GM12878 (cell line): ENCODE results near the gene SHCBP1L.

ENCODE experiments used
- CTCF ChIP-seq, 3 experiments: IDR thresholded peaks in 2 of 3; conservative IDR thresholded peaks in 1 of 3; 2 replicates each; pipeline ENCODE4 v1.5.1; 2011; ENCODE audit warnings: low read depth in 3 of 3, low read length in 3 of 3, mild to moderate bottlenecking in 3 of 3, control low read depth in 2 of 3, moderate library complexity in 2 of 3, inconsistent platforms in 1 of 3, mixed read lengths in 1 of 3; ENCODE audit not compliant: control insufficient read depth in 2 of 3, insufficient read depth in 1 of 3; ENCODE audit errors: extremely low read depth in 1 of 3
- JUNB ChIP-seq: IDR thresholded peaks from 2 replicates; pipeline ENCODE4 v1.6.1; 2016; ENCODE audit warnings: antibody characterized with exemption, mild to moderate bottlenecking
- NFIC ChIP-seq: IDR thresholded peaks from 2 replicates; pipeline ENCODE4 v1.6.1; 2012; ENCODE audit warnings: low read depth, mild to moderate bottlenecking, inconsistent platforms, low read length, moderate library complexity
- POLR2AphosphoS5 ChIP-seq: IDR thresholded peaks from 2 replicates; pipeline ENCODE4 v1.6.1; 2011; ENCODE audit warnings: mild to moderate bottlenecking, low read length, inconsistent platforms
- RAD51 ChIP-seq: fragments of 450-650 bp; IDR thresholded peaks from 2 replicates; pipeline ENCODE4 v1.6.1; 2016; ENCODE audit warnings: moderate library complexity, mild to moderate bottlenecking, inconsistent platforms
- RFX5 ChIP-seq: IDR thresholded peaks from 2 replicates; pipeline ENCODE4 v1.6.1; 2011; ENCODE audit warnings: low read depth, low read length, improper control_type of control experiment
- ZNF274 ChIP-seq: IDR thresholded peaks from one replicate; pipeline ENCODE4 v1.8.0; 2011; ENCODE audit not compliant: insufficient read length, insufficient read depth
- TF ChIP-seq, protein P1 (sequence below): fragments of 450-650 bp; IDR thresholded peaks from 2 replicates; pipeline ENCODE4 v1.6.1; 2014; ENCODE audit warnings: mild to moderate bottlenecking
- TF ChIP-seq, protein P2 (sequence below): IDR thresholded peaks from 2 replicates; pipeline ENCODE4 v1.6.1; 2012; ENCODE audit warnings: low read depth, low read length, improper control_type of control experiment

DNA sequence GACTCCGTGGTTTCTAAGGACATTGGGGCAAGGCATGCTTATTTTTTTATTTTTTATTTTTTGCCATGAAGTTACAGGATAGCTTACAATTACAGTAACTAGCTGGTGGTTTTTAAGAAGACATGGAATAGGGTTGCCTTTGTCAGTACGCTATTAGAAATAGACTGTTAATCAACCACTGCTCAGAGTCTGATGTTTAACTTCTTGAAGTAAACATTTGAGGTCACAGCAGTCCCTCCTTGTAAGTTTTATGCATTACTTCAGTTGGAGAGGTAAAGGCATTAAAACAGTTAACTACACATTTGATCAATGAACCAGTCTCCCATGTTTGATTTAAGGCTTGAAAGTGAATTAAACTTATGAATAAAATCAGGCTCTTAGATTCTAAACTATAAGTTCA is 19.3 kb upstream of the SHCBP1L start:
- no peak for TF ChIP-seq NFIC
- no peak for TF ChIP-seq RAD51
- TF ChIP-seq RFX5, result no peak
- TF ChIP-seq, protein P1, sequence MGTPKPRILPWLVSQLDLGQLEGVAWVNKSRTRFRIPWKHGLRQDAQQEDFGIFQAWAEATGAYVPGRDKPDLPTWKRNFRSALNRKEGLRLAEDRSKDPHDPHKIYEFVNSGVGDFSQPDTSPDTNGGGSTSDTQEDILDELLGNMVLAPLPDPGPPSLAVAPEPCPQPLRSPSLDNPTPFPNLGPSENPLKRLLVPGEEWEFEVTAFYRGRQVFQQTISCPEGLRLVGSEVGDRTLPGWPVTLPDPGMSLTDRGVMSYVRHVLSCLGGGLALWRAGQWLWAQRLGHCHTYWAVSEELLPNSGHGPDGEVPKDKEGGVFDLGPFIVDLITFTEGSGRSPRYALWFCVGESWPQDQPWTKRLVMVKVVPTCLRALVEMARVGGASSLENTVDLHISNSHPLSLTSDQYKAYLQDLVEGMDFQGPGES, result no peak
- TF ChIP-seq ZNF274, result no peak
- TF ChIP-seq CTCF (IDR thresholded peaks at IDR 0.05 in 2 of 3, conservative IDR thresholded peaks at IDR 0.05 in 1 of 3; ENCODE audit: control insufficient read depth in 2 of 3, extremely low read depth in 1 of 3, insufficient read depth in 1 of 3, low read depth in 3 of 3, low read length in 3 of 3), result no peak
- no peak for TF ChIP-seq JUNB
- no peak for TF ChIP-seq POLR2AphosphoS5
- TF ChIP-seq, protein P2, sequence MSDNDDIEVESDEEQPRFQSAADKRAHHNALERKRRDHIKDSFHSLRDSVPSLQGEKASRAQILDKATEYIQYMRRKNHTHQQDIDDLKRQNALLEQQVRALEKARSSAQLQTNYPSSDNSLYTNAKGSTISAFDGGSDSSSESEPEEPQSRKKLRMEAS, result no peak
